HS-5 (cell line): ENCODE measurements around the gene ERMARD.

Experiments
- DNase-seq: peaks from one replicate; pipeline ENCODE4 v3.0.0-alpha.2; 2012; ENCODE audit warnings: low read depth

The ERMARD gene

GRCh38 chr6:169751242-169752073 lies at the start of gene ERMARD, which contains the start of gene DYNLT2:
ERMARD (plus strand) TSS chr6:169751622; CDS start chr6:169751658, 36 bp downstream.
DYNLT2 (minus strand) TSS chr6:169751572; CDS start chr6:169751458, 114 bp downstream.
- peak; percentile 68 for DNase-seq

- peak; percentile 78 for DNase-seq
Observed at GRCh38 chr6:169701954-169702839, 49.2 kb upstream of the ERMARD start, which contains the start of the genes C6orf120 and WDR27. C6orf120 (plus strand) TSS chr6:169702126; CDS start chr6:169702460, 334 bp downstream. WDR27 (minus strand) TSS chr6:169702029; CDS start chr6:169689005, 13,024 bp downstream.

GRCh38 chr6:169702840-169703246 lies 48.6 kb upstream of the ERMARD start:
- no peak for DNase-seq

GRCh38 chr6:169707772-169708171 lies 43.6 kb upstream of the ERMARD start:
- DNase-seq, result no peak

GRCh38 chr6:169709293-169709692 lies 42.1 kb upstream of the ERMARD start:
- no peak for DNase-seq

- DNase-seq, result no peak
Observed at GRCh38 chr6:169710009-169710408, 41.4 kb upstream of the ERMARD start.

- DNase-seq, result no peak
Observed at GRCh38 chr6:169714178-169714577, 37.2 kb upstream of the ERMARD start.

- DNase-seq, result no peak
Observed at GRCh38 chr6:169714595-169714994, 36.8 kb upstream of the ERMARD start.

- DNase-seq, result no peak
Observed at GRCh38 chr6:169719117-169719516, 32.3 kb upstream of the ERMARD start.

GRCh38 chr6:169720207-169720855 lies 31.1 kb upstream of the ERMARD start:
- no peak for DNase-seq

GRCh38 chr6:169722362-169723199 lies 28.8 kb upstream of the ERMARD start:
- peak; percentile 82 for DNase-seq

GRCh38 chr6:169723200-169723909 lies 28.1 kb upstream of the ERMARD start:
- DNase-seq, result peak; percentile 28

GRCh38 chr6:169723991-169724493 lies 27.4 kb upstream of the ERMARD start:
- DNase-seq, result no peak

- no peak for DNase-seq
Observed at GRCh38 chr6:169724494-169725124, 26.8 kb upstream of the ERMARD start, which contains the start of gene PHF10. PHF10 (minus strand) TSS chr6:169724500; CDS start chr6:169723931, 569 bp downstream.

- DNase-seq, result peak; percentile 35
Observed at GRCh38 chr6:169725125-169726048, 26.0 kb upstream of the ERMARD start.

GRCh38 chr6:169726049-169726400 lies 25.4 kb upstream of the ERMARD start:
- no peak for DNase-seq

- DNase-seq, result no peak
Observed at GRCh38 chr6:169726963-169727362, 24.5 kb upstream of the ERMARD start.

GRCh38 chr6:169729961-169730360 lies 21.5 kb upstream of the ERMARD start:
- DNase-seq, result no peak
